M059J (cell line): ENCODE data around the gene RBBP9. TPM values are rescaled to one million over a fixed set of nuclear protein-coding genes. Genes with fewer than 3 reads are reported as not detected.

Experiments
- DNase-seq: peaks from one replicate; pipeline ENCODE4 v3.0.0-alpha.2; 2012; ENCODE audit warnings: low read depth
- total RNA-seq: library from RNA; depleted of rRNA; stranded (reverse); fragments of >200 nt; shearing (Covaris generic); gene quantifications from 2 replicates; pipeline ENCODE4 v1.2.3, GENCODE V29; 2014; rRNA removed

Gene RBBP9
- total RNA-seq: 28.8 and 50.4 TPM in 2 replicates

- peak; percentile 87 for DNase-seq
These were observed at the start of gene RBBP9 for GRCh38 chr20:18496740-18497592. TSS of gene RBBP9 (minus strand) at chr20:18497225. CDS start at chr20:18497167, 58 bp downstream.

- DNase-seq: no peak
These were observed 48.5 kb upstream of the RBBP9 start for GRCh38 chr20:18545566-18545965.

GRCh38 chr20:18543932-18544331, 46.9 kb upstream of the RBBP9 start:
- no peak for DNase-seq

GRCh38 chr20:18543216-18543615, 46.2 kb upstream of the RBBP9 start:
- no peak for DNase-seq

GRCh38 chr20:18541741-18542140, 44.7 kb upstream of the RBBP9 start:
- DNase-seq: no peak

- peak; percentile 37 for DNase-seq
These were observed 40.6 kb upstream of the RBBP9 start for GRCh38 chr20:18537651-18538050.

GRCh38 chr20:18533978-18534644, 37.1 kb upstream of the RBBP9 start:
- DNase-seq: no peak

- DNase-seq: peak; percentile 41
These were observed 36.5 kb upstream of the RBBP9 start for GRCh38 chr20:18533491-18533890.

GRCh38 chr20:18532626-18533025, 35.6 kb upstream of the RBBP9 start:
- DNase-seq: no peak

GRCh38 chr20:18529041-18529440, 32.0 kb upstream of the RBBP9 start:
- no peak for DNase-seq

- peak; percentile 70 for DNase-seq
These were observed 30.8 kb upstream of the RBBP9 start for GRCh38 chr20:18527836-18528235.

GRCh38 chr20:18527339-18527738, 30.3 kb upstream of the RBBP9 start:
- no peak for DNase-seq

- peak; percentile 51 for DNase-seq
These were observed 29.7 kb upstream of the RBBP9 start for GRCh38 chr20:18526761-18527160.

- DNase-seq: peak; percentile 79
These were observed 27.6 kb upstream of the RBBP9 start for GRCh38 chr20:18524646-18525045.

GRCh38 chr20:18523066-18523465, 26.0 kb upstream of the RBBP9 start:
- no peak for DNase-seq

- peak; percentile 77 for DNase-seq
These were observed 25.0 kb upstream of the RBBP9 start for GRCh38 chr20:18522066-18522465.

GRCh38 chr20:18515973-18516372, 18.9 kb upstream of the RBBP9 start:
- DNase-seq: no peak

- no peak for DNase-seq
These were observed 17.1 kb upstream of the RBBP9 start for GRCh38 chr20:18514127-18514526.

GRCh38 chr20:18513208-18513607, 16.2 kb upstream of the RBBP9 start:
- no peak for DNase-seq

GRCh38 chr20:18511571-18511970, 14.5 kb upstream of the RBBP9 start:
- no peak for DNase-seq

GRCh38 chr20:18507218-18508191, 10.5 kb upstream of the RBBP9 start, which contains the start of gene SEC23B:
TSS of gene SEC23B (plus strand) at chr20:18507940. CDS start at chr20:18510836, 2,896 bp downstream.
- peak; percentile 99 for DNase-seq

- DNase-seq: no peak
These were observed 9.7 kb upstream of the RBBP9 start for GRCh38 chr20:18506744-18507143.
